HFF-Myc (cell line): ENCODE results near the gene ZFYVE27.

Source experiments
- DNase-seq: peaks from one replicate; pipeline ENCODE4 v3.0.0-alpha.2; 2011; ENCODE audit warnings: low read depth; ENCODE audit errors: extremely low read depth
- H3K4me3 ChIP-seq: replicated peaks from 2 replicates; pipeline ENCODE4 v1.5.1; 2011; ENCODE audit warnings: low read depth, mild to moderate bottlenecking, control low read depth, low read length
- CTCF ChIP-seq: IDR thresholded peaks from 2 replicates; pipeline ENCODE4 v1.5.1; 2012; ENCODE audit warnings: mild to moderate bottlenecking, low read depth, low read length, control low read depth; ENCODE audit errors: missing control alignments

ZFYVE27 gene

GRCh38 chr10:97779492-97779891 lies 42.6 kb downstream of the ZFYVE27 start:
- H3K4me3 ChIP-seq = no peak overlapping the region
- TF ChIP-seq CTCF = no peak
- DNase-seq = no peak

GRCh38 chr10:97779975-97780374 lies 43.0 kb downstream of the ZFYVE27 start:
- no peak for TF ChIP-seq CTCF
- no peak overlapping the region for H3K4me3 ChIP-seq
- no peak for DNase-seq

GRCh38 chr10:97780841-97781617 lies 44.1 kb downstream of the ZFYVE27 start:
- TF ChIP-seq CTCF = no peak
- DNase-seq = no peak
- H3K4me3 ChIP-seq = no peak overlapping the region

- no peak for TF ChIP-seq CTCF
Measured at GRCh38 chr10:97781618-97782331, 44.8 kb downstream of the ZFYVE27 start.

GRCh38 chr10:97782455-97783228 lies 45.7 kb downstream of the ZFYVE27 start:
- TF ChIP-seq CTCF = no peak
- no peak for DNase-seq
- H3K4me3 ChIP-seq = no peak overlapping the region

More at GRCh38 chr10:97781618-97782331, 44.8 kb downstream of the ZFYVE27 start:
- DNase-seq = no peak
- H3K4me3 ChIP-seq = no peak overlapping the region

- H3K4me3 ChIP-seq = no peak overlapping the region
- no peak for TF ChIP-seq CTCF
- no peak for DNase-seq
Measured at GRCh38 chr10:97784200-97784810, 47.4 kb downstream of the ZFYVE27 start.
